Neuronal stem cell (in vitro differentiated cells): ENCODE results near the gene RSPRY1.

ENCODE experiments used
- DNase-seq: peaks from one replicate; pipeline ENCODE4 v3.0.0-alpha.2; 2013; ENCODE audit warnings: low spot score
- H2AFZ ChIP-seq: one replicate; pipeline ENCODE4 v1.6.1; 2013; ENCODE audit warnings: mild to moderate bottlenecking, low read length, inconsistent platforms
- H2AK5ac ChIP-seq: 2 replicates; pipeline ENCODE4 v1.6.1; 2013; ENCODE audit warnings: low read depth, mild to moderate bottlenecking, inconsistent platforms, low read length, moderate library complexity, mixed read lengths
- H2BK120ac ChIP-seq: 2 replicates; pipeline ENCODE4 v1.6.1; 2013; ENCODE audit warnings: low read depth, mild to moderate bottlenecking, inconsistent platforms, low read length, moderate library complexity, mixed read lengths
- H2BK12ac ChIP-seq: one replicate; pipeline ENCODE4 v1.6.1; 2013; ENCODE audit warnings: low read length, inconsistent platforms
- H2BK15ac ChIP-seq: 2 replicates; pipeline ENCODE4 v1.6.1; 2013; ENCODE audit warnings: mild to moderate bottlenecking, low read length, inconsistent platforms, mixed read lengths
- H2BK5ac ChIP-seq: one replicate; pipeline ENCODE4 v1.6.1; 2013; ENCODE audit warnings: inconsistent platforms, mild to moderate bottlenecking, low read length, moderate library complexity
- H3K14ac ChIP-seq: one replicate; pipeline ENCODE4 v1.6.1; 2013; ENCODE audit warnings: low read length, inconsistent platforms
- H3K18ac ChIP-seq: 2 replicates; pipeline ENCODE4 v1.6.1; 2013; ENCODE audit warnings: low read length, inconsistent platforms
- H3K23ac ChIP-seq: 2 replicates; pipeline ENCODE4 v1.6.1; 2013; ENCODE audit warnings: low read depth, mild to moderate bottlenecking, mixed read lengths, low read length, inconsistent platforms; ENCODE audit not compliant: poor library complexity
- H3K27ac ChIP-seq: replicated peaks from 3 replicates; pipeline ENCODE4 v1.5.1; 2013; ENCODE audit warnings: low read length, inconsistent platforms
- H3K27me3 ChIP-seq, 3 experiments: 2 replicates each; pipeline ENCODE4 v1.6.1; 2013; ENCODE audit warnings: low read length in 3 of 3, mild to moderate bottlenecking in 2 of 3, inconsistent platforms in 1 of 3, low read depth in 1 of 3, mixed read lengths in 1 of 3, moderate library complexity in 1 of 3; ENCODE audit not compliant: control insufficient read depth in 3 of 3, insufficient read depth in 3 of 3
- H3K36me3 ChIP-seq, 2 donors: replicated peaks in 1 of 2; 2 replicates each; pipeline ENCODE4 v1.6.1; 2013; ENCODE audit warnings: low read length in 2 of 2; ENCODE audit not compliant: control insufficient read depth in 2 of 2, insufficient read depth in 2 of 2
- H3K4ac ChIP-seq: 2 replicates; pipeline ENCODE4 v1.6.1; 2013; ENCODE audit warnings: inconsistent platforms, mild to moderate bottlenecking, low read length, moderate library complexity
- H3K4me1 ChIP-seq, 2 donors: 1 replicate in 1 of 2; 2 replicates in 1 of 2; pipeline ENCODE4 v1.6.1; 2013; ENCODE audit warnings: low read length in 2 of 2, low read depth in 1 of 2; ENCODE audit not compliant: control insufficient read depth in 2 of 2, insufficient read depth in 1 of 2
- H3K4me2 ChIP-seq: one replicate; pipeline ENCODE4 v1.6.1; 2013; ENCODE audit warnings: mild to moderate bottlenecking, low read length, inconsistent platforms; ENCODE audit not compliant: insufficient read depth, poor library complexity, severe bottlenecking
- H3K4me3 ChIP-seq, 2 donors: 2 replicates each; pipeline ENCODE4 v1.5.1; 2013; ENCODE audit warnings: low read length in 2 of 2, mild to moderate bottlenecking in 2 of 2, inconsistent platforms in 1 of 2, moderate library complexity in 1 of 2
- H3K79me1 ChIP-seq: one replicate; pipeline ENCODE4 v1.6.1; 2013; ENCODE audit warnings: low read depth, mild to moderate bottlenecking, inconsistent platforms, low read length, moderate library complexity
- H3K9ac ChIP-seq: one replicate; pipeline ENCODE4 v1.6.1; 2013; ENCODE audit warnings: mild to moderate bottlenecking, low read depth, low read length, inconsistent platforms; ENCODE audit not compliant: poor library complexity
- H3K9me3 ChIP-seq, 2 donors: replicated peaks in 1 of 2; 2 replicates each; pipeline versions ENCODE3 to v1.6.1; 2013; ENCODE audit warnings: low read length in 2 of 2, mild to moderate bottlenecking in 2 of 2, inconsistent platforms in 1 of 2, low read depth in 1 of 2, mixed read lengths in 1 of 2, moderate library complexity in 1 of 2; ENCODE audit not compliant: control insufficient read depth in 2 of 2, insufficient read depth in 1 of 2
- H4K8ac ChIP-seq: one replicate; pipeline ENCODE4 v1.6.1; 2013; ENCODE audit warnings: low read depth, mild to moderate bottlenecking, inconsistent platforms, low read length, moderate library complexity
- H4K91ac ChIP-seq: one replicate; pipeline ENCODE4 v1.6.1; 2013; ENCODE audit warnings: low read length, low read depth, mild to moderate bottlenecking, inconsistent platforms; ENCODE audit not compliant: poor library complexity
- WGBS, 2 donors: extraction: QIAGEN DNeasy Blood & Tissue Kit; methylation state at CpG; one replicate each; pipeline ENCODE4 v1.1.7; 2013; ENCODE audit warnings: missing lambda C conversion rate in 2 of 2, mixed read lengths in 1 of 2; ENCODE audit not compliant: insufficient read length in 2 of 2, insufficient replicate concordance in 1 of 2; ENCODE audit errors: extremely low coverage in 2 of 2; 5-methylcytosine and 5-hydroxymethylcytosine counted together

Gene RSPRY1

DNA sequence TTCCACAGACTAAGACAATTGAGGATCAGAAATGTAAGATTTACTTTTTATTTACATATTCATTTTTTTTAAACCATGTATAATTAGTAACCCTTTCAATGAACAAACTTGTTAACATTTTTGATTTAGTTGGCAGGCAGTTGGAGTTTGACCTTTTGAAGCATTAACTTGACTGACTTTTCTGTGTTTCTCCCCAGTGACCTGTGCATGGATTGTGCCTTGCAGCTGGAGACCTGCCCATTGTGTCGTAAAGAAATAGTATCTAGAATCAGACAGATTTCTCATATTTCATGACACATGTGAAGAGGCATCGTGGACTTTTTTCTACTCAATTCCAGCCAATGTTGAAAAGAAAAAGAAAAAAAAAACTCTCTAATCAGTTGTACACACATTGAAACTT is 52.6 kb downstream of the RSPRY1 start:
- Histone ChIP-seq H2BK5ac (no peak overlapping the region), H3K9me3 (peaks cover 0 to 10% of the 10 kb centered on the region in 2 donors), H3K14ac (no peak overlapping the region), H2BK12ac (no peak overlapping the region), H2AFZ (no peak overlapping the region), H2BK120ac (no peak overlapping the region), H3K4me1 (no peaks in the 10 kb centered on the region), H3K23ac (no peak overlapping the region), H2AK5ac (no peak overlapping the region), H4K8ac (no peak overlapping the region), H3K27ac (no peak overlapping the region), H3K36me3 (peaks cover 15 to 75% of the 10 kb centered on the region in 2 donors), H2BK15ac (no peak overlapping the region), H3K27me3 (no peaks in the 10 kb centered on the region), H3K79me1 (no peaks in the 10 kb centered on the region), H3K9ac (no peak overlapping the region), H3K4ac (no peak overlapping the region), H3K4me3 (no peak overlapping the region), H4K91ac (no peak overlapping the region), H3K18ac (no peak overlapping the region), H3K4me2 (no peak overlapping the region)
- no CpG with 5 or more reads among the region's 2 CpGs for WGBS, 2 donors
- no peak for DNase-seq

DNA sequence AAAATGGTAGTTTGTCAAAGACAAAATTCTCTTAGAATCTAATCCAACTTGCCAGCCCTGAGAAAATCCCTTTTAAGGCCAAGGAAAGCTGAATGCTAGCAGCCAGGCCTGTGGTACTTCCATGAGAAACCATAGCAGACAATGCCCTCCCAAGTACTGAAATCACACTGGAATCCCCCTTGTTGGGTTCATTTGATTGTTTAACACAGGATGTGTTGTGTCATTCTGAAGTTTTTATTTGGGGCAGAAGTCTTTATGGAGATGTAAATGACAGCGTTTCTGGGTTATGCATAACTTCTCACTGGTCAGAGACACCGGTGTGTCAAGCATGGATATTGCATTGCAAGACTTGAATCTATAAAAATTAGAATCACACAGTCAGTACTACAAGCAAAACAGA is 53.0 kb downstream of the RSPRY1 start:
- H3K4me1 ChIP-seq: no peaks in the 10 kb centered on the region
- DNase-seq: no peak
- no peak overlapping the region for H3K14ac ChIP-seq
- no peak overlapping the region for H2BK15ac ChIP-seq
- no peak overlapping the region for H4K8ac ChIP-seq
- H3K79me1 ChIP-seq: no peaks in the 10 kb centered on the region
- no peak overlapping the region for H2BK12ac ChIP-seq
- no peak overlapping the region for H2BK5ac ChIP-seq
- H2AFZ ChIP-seq: no peak overlapping the region
- peaks cover 0 to 10% of the 10 kb centered on the region in 2 donors for H3K9me3 ChIP-seq
- H4K91ac ChIP-seq: no peak overlapping the region
- no peak overlapping the region for H2AK5ac ChIP-seq
- H3K4me3 ChIP-seq: no peak overlapping the region
- H3K27ac ChIP-seq: no peak overlapping the region
- H3K4ac ChIP-seq: no peak overlapping the region
- no peak overlapping the region for H3K23ac ChIP-seq
- H3K27me3 ChIP-seq: no peaks in the 10 kb centered on the region
- peaks cover 11 to 70% of the 10 kb centered on the region in 2 donors for H3K36me3 ChIP-seq
- H3K4me2 ChIP-seq: no peak overlapping the region
- no peak overlapping the region for H2BK120ac ChIP-seq
- no CpG with 5 or more reads among the region's 2 CpGs for WGBS, 2 donors
- H3K9ac ChIP-seq: no peak overlapping the region
- H3K18ac ChIP-seq: no peak overlapping the region

DNA sequence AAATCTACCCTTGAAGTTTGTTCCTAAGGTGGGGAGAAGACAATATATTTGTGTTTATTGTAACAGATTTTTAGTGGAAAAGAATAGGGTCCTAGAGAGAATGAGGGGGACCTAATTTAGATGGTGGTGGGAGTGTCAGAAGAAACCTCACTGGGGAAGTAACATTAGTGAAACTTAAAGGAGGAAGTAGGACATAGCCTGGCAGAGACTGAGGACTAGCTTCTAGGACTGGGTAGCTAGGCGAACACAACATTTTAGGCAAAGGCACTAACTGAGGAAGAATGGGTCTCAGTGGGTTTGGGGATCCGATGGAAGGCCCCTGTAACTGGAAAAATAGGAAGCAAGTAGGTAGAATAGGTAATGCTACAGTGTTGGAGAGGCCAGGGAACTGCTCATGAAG is 54.7 kb downstream of the RSPRY1 start:
- Histone ChIP-seq H2BK12ac (no peak overlapping the region), H4K91ac (no peak overlapping the region), H3K4me1 (peaks cover under 1 to 1% of the 10 kb centered on the region in 2 donors), H2BK5ac (no peak overlapping the region), H2AFZ (no peak overlapping the region), H3K27ac (no peak overlapping the region), H3K4me3 (no peak overlapping the region), H2BK15ac (no peak overlapping the region), H3K9ac (no peak overlapping the region), H3K36me3 (peaks cover 3 to 53% of the 10 kb centered on the region in 2 donors), H3K4me2 (no peak overlapping the region), H3K14ac (no peak overlapping the region), H3K79me1 (no peaks in the 10 kb centered on the region), H3K18ac (no peak overlapping the region), H3K23ac (no peak overlapping the region), H3K9me3 (peaks cover 0 to 7% of the 10 kb centered on the region in 2 donors), H2AK5ac (no peak overlapping the region), H4K8ac (no peak overlapping the region), H2BK120ac (no peak overlapping the region), H3K27me3 (no peaks in the 10 kb centered on the region), H3K4ac (no peak overlapping the region)
- no peak for DNase-seq
- no CpG with 5 or more reads among the region's 2 CpGs for WGBS, 2 donors

DNA sequence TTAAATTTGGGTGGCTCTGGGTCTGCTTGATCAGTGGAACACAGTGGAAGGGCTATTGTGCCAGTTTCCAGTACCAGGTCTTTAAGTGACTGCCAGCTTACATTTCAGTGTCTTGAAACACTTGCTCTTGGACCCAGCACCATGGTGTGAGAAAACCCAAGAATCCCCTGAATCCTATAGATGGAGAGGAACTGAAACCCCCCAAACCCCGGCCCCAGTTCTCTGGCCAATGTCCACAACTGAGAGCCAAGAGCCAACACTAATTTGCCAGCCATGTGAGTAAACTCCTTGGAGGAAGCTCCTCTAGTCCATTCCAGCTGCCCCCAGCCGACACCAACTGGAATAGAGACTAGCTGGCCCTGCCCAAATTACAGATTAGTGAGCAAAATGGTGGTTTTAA is 56.5 kb downstream of the RSPRY1 start:
- no peak overlapping the region for H3K27ac ChIP-seq
- H3K18ac ChIP-seq: no peak overlapping the region
- H3K36me3 ChIP-seq: peaks cover 3 to 47% of the 10 kb centered on the region in 2 donors
- H3K9ac ChIP-seq: no peak overlapping the region
- no peaks in the 10 kb centered on the region for H3K27me3 ChIP-seq
- no peak overlapping the region for H2AFZ ChIP-seq
- no peak overlapping the region for H3K14ac ChIP-seq
- no peak overlapping the region for H2BK120ac ChIP-seq
- H2BK15ac ChIP-seq: no peak overlapping the region
- WGBS, 2 donors: no CpG with 5 or more reads among the region's 2 CpGs
- no peak overlapping the region for H4K91ac ChIP-seq
- DNase-seq: no peak
- no peaks in the 10 kb centered on the region for H3K79me1 ChIP-seq
- H2AK5ac ChIP-seq: no peak overlapping the region
- peaks cover 1 to 2% of the 10 kb centered on the region in 2 donors for H3K4me1 ChIP-seq
- H3K9me3 ChIP-seq: no peaks in the 10 kb centered on the region
- H3K4ac ChIP-seq: no peak overlapping the region
- no peak overlapping the region for H2BK12ac ChIP-seq
- no peak overlapping the region for H3K4me2 ChIP-seq
- H4K8ac ChIP-seq: no peak overlapping the region
- H3K4me3 ChIP-seq: no peak overlapping the region
- no peak overlapping the region for H3K23ac ChIP-seq
- H2BK5ac ChIP-seq: no peak overlapping the region
